GM23338 (cell line): ENCODE data around the gene SHCBP1L. TPM values are rescaled to one million over a fixed set of nuclear protein-coding genes. Genes with fewer than 3 reads are reported as not detected.

Source experiments
- ATAC-seq: fragments of 200-7000 bp; cut with Tn5 transposase; 3 replicates; pipeline ENCODE4 v1.9.1; 2020
- DNase-seq: peaks from one replicate; pipeline ENCODE4 v3.0.0-alpha.2; 2015; ENCODE audit warnings: low spot score
- H2AFZ ChIP-seq: fragments of 200-600 bp; sonication (generic); 2 replicates; pipeline ENCODE4 v1.8.0; 2016; ENCODE audit warnings: antibody characterized with exemption, mild to moderate bottlenecking, moderate library complexity
- H3F3A ChIP-seq: fragments of 200-600 bp; sonication (generic); replicated peaks from 2 replicates; pipeline ENCODE4 v1.8.0; 2017; ENCODE audit warnings: antibody characterized with exemption, mixed run types, low read depth
- H3K27ac ChIP-seq: fragments of 200-600 bp; sonication (generic); 2 replicates; pipeline ENCODE4 v1.6.1; 2016; ENCODE audit warnings: low read depth
- H3K27me3 ChIP-seq: fragments of 200-600 bp; sonication (generic); 2 replicates; pipeline ENCODE4 v1.8.0; 2016; ENCODE audit warnings: mild to moderate bottlenecking, mixed run types, moderate library complexity; ENCODE audit not compliant: insufficient read depth
- H3K36me3 ChIP-seq: fragments of 200-600 bp; sonication (generic); 2 replicates; pipeline ENCODE4 v1.8.0; 2016; ENCODE audit warnings: mild to moderate bottlenecking; ENCODE audit not compliant: insufficient read depth
- H3K4me1 ChIP-seq: fragments of 200-600 bp; sonication (generic); 2 replicates; pipeline ENCODE4 v1.8.0; 2016; ENCODE audit warnings: mild to moderate bottlenecking, moderate library complexity; ENCODE audit not compliant: insufficient read depth
- H3K4me2 ChIP-seq: fragments of 200-600 bp; sonication (generic); 2 replicates; pipeline ENCODE4 v1.7.1; 2017; ENCODE audit warnings: mixed run types
- H3K4me3 ChIP-seq: fragments of 200-600 bp; sonication (generic); 2 replicates; pipeline ENCODE4 v1.6.1; 2016; ENCODE audit warnings: mixed run types
- H3K79me2 ChIP-seq: fragments of 200-600 bp; sonication (generic); replicated peaks from 2 replicates; pipeline ENCODE4 v1.8.0; 2017; ENCODE audit warnings: mild to moderate bottlenecking; ENCODE audit not compliant: insufficient read depth
- H3K9me2 ChIP-seq: fragments of 200-600 bp; sonication (generic); 2 replicates; pipeline ENCODE4 v1.8.0; 2017; ENCODE audit not compliant: insufficient read depth
- H4K20me1 ChIP-seq: fragments of 200-600 bp; sonication (generic); replicated peaks from 2 replicates; pipeline ENCODE4 v1.8.0; 2017; ENCODE audit warnings: mild to moderate bottlenecking; ENCODE audit not compliant: insufficient read depth
- H3K27ac Mint-ChIP-seq: 2 replicates; pipeline ENCODE4 v1.8.0; 2020; ENCODE audit warnings: inconsistent platforms, mild to moderate bottlenecking, moderate library complexity, mixed read lengths
- H3K27me3 Mint-ChIP-seq: 3 replicates; pipeline ENCODE4 v1.8.0; 2022; ENCODE audit warnings: low read depth, mild to moderate bottlenecking, moderate library complexity, mixed read lengths, inconsistent platforms; ENCODE audit not compliant: insufficient read depth, poor library complexity
- H3K36me3 Mint-ChIP-seq: 3 replicates; pipeline ENCODE4 v1.8.0; 2021; ENCODE audit warnings: low read depth, mild to moderate bottlenecking, inconsistent platforms, moderate library complexity, mixed read lengths
- H3K4me1 Mint-ChIP-seq: 3 replicates; pipeline ENCODE4 v1.8.0; 2020; ENCODE audit warnings: mild to moderate bottlenecking, inconsistent platforms, mixed read lengths
- H3K4me3 Mint-ChIP-seq: 3 replicates; pipeline ENCODE4 v1.8.0; 2021; ENCODE audit warnings: moderate library complexity, mild to moderate bottlenecking, inconsistent platforms, mixed read lengths
- H3K9me3 Mint-ChIP-seq: 3 replicates; pipeline ENCODE4 v1.8.0; 2020; ENCODE audit warnings: moderate library complexity, mild to moderate bottlenecking, inconsistent platforms, mixed read lengths
- CREB1 ChIP-seq: fragments of 250-450 bp; sonication (Bioruptor Pico); IDR thresholded peaks from 2 replicates; pipeline ENCODE4 v1.5.0; 2020; ENCODE audit warnings: low read depth, mild to moderate bottlenecking, moderate library complexity
- CTCF ChIP-seq, 2 experiments: fragments of 200-600 bp in 1 of 2; sonication (generic) in 1 of 2; conservative IDR thresholded peaks; 2 replicates each; pipeline versions ENCODE4 v1.5.1 to v1.6.1; 2016 to 2017; ENCODE audit warnings: antibody characterized with exemption in 2 of 2, low read depth in 2 of 2, mild to moderate bottlenecking in 2 of 2, moderate library complexity in 1 of 2
- EZH2 ChIP-seq: fragments of 200-600 bp; sonication (generic); IDR thresholded peaks from one replicate; pipeline ENCODE4 v1.8.0; 2017; ENCODE audit warnings: antibody characterized with exemption, mild to moderate bottlenecking, low read depth; ENCODE audit not compliant: unreplicated experiment
- EZH2phosphoT487 ChIP-seq: fragments of 200-600 bp; sonication (generic); IDR thresholded peaks from one replicate; pipeline ENCODE4 v1.8.1; 2018; ENCODE audit warnings: antibody characterized with exemption; ENCODE audit not compliant: unreplicated experiment
- JUNB ChIP-seq: IDR thresholded peaks from one replicate; pipeline ENCODE4 v1.6.1; 2016; ENCODE audit warnings: antibody characterized with exemption; ENCODE audit not compliant: unreplicated experiment
- NANOG ChIP-seq: IDR thresholded peaks from 2 replicates; pipeline ENCODE4 v1.6.1; 2016; ENCODE audit warnings: antibody characterized with exemption, borderline replicate concordance
- POLR2AphosphoS5 ChIP-seq: IDR thresholded peaks from 2 replicates; pipeline ENCODE4 v1.6.1; 2016; ENCODE audit warnings: antibody characterized with exemption, low read depth
- REST ChIP-seq: IDR thresholded peaks from one replicate; pipeline ENCODE4 v1.6.1; 2018; ENCODE audit warnings: antibody characterized with exemption; ENCODE audit not compliant: unreplicated experiment
- STAT1 ChIP-seq: IDR thresholded peaks from one replicate; pipeline ENCODE4 v1.6.1; 2016; ENCODE audit warnings: antibody characterized with exemption; ENCODE audit not compliant: unreplicated experiment
- ZNF114 ChIP-seq: fragments of 250-450 bp; sonication (Bioruptor Pico); IDR thresholded peaks from 2 replicates; pipeline ENCODE4 v1.5.0; 2020; ENCODE audit warnings: mild to moderate bottlenecking, moderate library complexity
- ZNF331 ChIP-seq: fragments of 250-450 bp; sonication (Bioruptor Pico); IDR thresholded peaks from 2 replicates; pipeline ENCODE4 v1.5.0; 2020; ENCODE audit warnings: low read depth, mild to moderate bottlenecking, moderate library complexity
- ZNF462 ChIP-seq: fragments of 250-450 bp; sonication (Bioruptor Pico); IDR thresholded peaks from 2 replicates; pipeline ENCODE4 v1.5.0; 2020; ENCODE audit warnings: mild to moderate bottlenecking, moderate library complexity
- polyA plus RNA-seq: library from polyadenylated mRNA; unstranded; fragments of >200 nt; fragmentation: Nextera tagmentation; extraction: Ambion mirVana; gene quantifications from 2 replicates; pipeline ENCODE4 v1.2.1, GENCODE V29; 2016
- total RNA-seq: library from RNA; depleted of rRNA; stranded (reverse); fragments of >200 nt; shearing (Covaris generic); gene quantifications from 2 replicates; pipeline ENCODE4 v1.2.3, GENCODE V29; 2014

SHCBP1L gene
- total and polyA plus RNA-seq, 2 experiments from 2014 or later: not detected

GRCh38 chr1:182977480-182977879 is 24.5 kb upstream of the SHCBP1L start:
- 0 out of 2 replicates have a peak, but pooled peaks cover 3% of the 10 kb centered on the region for H3K9me2 ChIP-seq
- no peaks in the 10 kb centered on the region for H3K4me1 ChIP-seq
- H3K4me3 ChIP-seq: no peak overlapping the region
- H3K36me3 ChIP-seq: no peaks in the 10 kb centered on the region
- no peak overlapping the region for H2AFZ ChIP-seq
- Mint-ChIP-seq H3K4me3 (no peak overlapping the region), H3K9me3 (peaks cover 3% of the 10 kb centered on the region; the same call in 2 of the 3 replicates), H3K27ac (no peak overlapping the region), H3K36me3 (no peaks in the 10 kb centered on the region), H3K4me1 (no peaks in the 10 kb centered on the region), H3K27me3 (peaks cover 2% of the 10 kb centered on the region)
- no peaks in the 10 kb centered on the region for H4K20me1 ChIP-seq
- H3F3A ChIP-seq: no peaks in the 10 kb centered on the region
- DNase-seq (no peak), ATAC-seq (no peak)
- no peak overlapping the region for H3K27ac ChIP-seq
- TF ChIP-seq NANOG (no peak), CTCF (conservative IDR thresholded peaks at IDR 0.05; ENCODE audit: low read depth in 2 of 2) (no peak), ZNF331 (CRISPR knock-in tag) (no peak), REST (no peak), STAT1 (no peak), POLR2AphosphoS5 (no peak), EZH2phosphoT487 (no peak), ZNF114 (CRISPR knock-in tag) (no peak), EZH2 (no peak), JUNB (no peak), ZNF462 (no peak), CREB1 (no peak)
- no peak overlapping the region for H3K4me2 ChIP-seq
- H3K79me2 ChIP-seq: no peaks in the 10 kb centered on the region
- H3K27me3 ChIP-seq: no peaks in the 10 kb centered on the region
